KMS-11 (cell line): Measurements from ENCODE around the gene MBL2.

Source experiments
- H2AFZ ChIP-seq: fragments of 200-600 bp; sonication (generic); 2 replicates; pipeline ENCODE4 v1.6.1; 2016; ENCODE audit warnings: antibody characterized with exemption, mixed run types, low read depth
- H3K27ac ChIP-seq: fragments of 200-600 bp; sonication (generic); 2 replicates; pipeline ENCODE4 v1.6.1; 2016; ENCODE audit warnings: mild to moderate bottlenecking, mixed run types
- H3K27me3 ChIP-seq: fragments of 200-600 bp; sonication (generic); 2 replicates; pipeline ENCODE4 v1.6.1; 2017; ENCODE audit warnings: mild to moderate bottlenecking, low read depth, mixed run types, moderate library complexity; ENCODE audit not compliant: insufficient read depth
- H3K36me3 ChIP-seq: fragments of 200-600 bp; sonication (generic); 2 replicates; pipeline ENCODE4 v1.6.1; 2017; ENCODE audit warnings: mild to moderate bottlenecking, mixed run types; ENCODE audit not compliant: insufficient read depth
- H3K4me1 ChIP-seq: fragments of 200-600 bp; sonication (generic); 2 replicates; pipeline ENCODE4 v1.6.1; 2016; ENCODE audit warnings: mild to moderate bottlenecking, low read depth, mixed run types; ENCODE audit not compliant: poor library complexity, severe bottlenecking
- H3K4me2 ChIP-seq: fragments of 200-600 bp; sonication (generic); 2 replicates; pipeline ENCODE4 v1.7.0; 2016; ENCODE audit warnings: mild to moderate bottlenecking, mixed run types
- H3K4me3 ChIP-seq: fragments of 200-600 bp; sonication (generic); IDR thresholded peaks from 2 replicates; pipeline ENCODE4 v1.6.1; 2017; ENCODE audit warnings: low read depth, low read length, mixed read lengths; ENCODE audit not compliant: insufficient read depth
- H3K79me2 ChIP-seq: fragments of 200-600 bp; sonication (generic); 2 replicates; pipeline ENCODE4 v1.6.1; 2016; ENCODE audit warnings: low read depth, mixed run types; ENCODE audit not compliant: insufficient read depth
- H3K9ac ChIP-seq: fragments of 200-600 bp; sonication (generic); 2 replicates; pipeline ENCODE4 v1.6.1; 2016; ENCODE audit warnings: mild to moderate bottlenecking, mixed run types
- H4K20me1 ChIP-seq: fragments of 200-600 bp; sonication (generic); 2 replicates; pipeline ENCODE4 v1.6.1; 2016; ENCODE audit warnings: mild to moderate bottlenecking, mixed run types; ENCODE audit not compliant: insufficient read depth
- TF ChIP-seq, protein P1 (sequence below): fragments of 200-600 bp; sonication (generic); conservative IDR thresholded peaks from 2 replicates; pipeline ENCODE4 v1.6.1; 2017; ENCODE audit warnings: low read depth, mild to moderate bottlenecking, antibody characterized with exemption, low read length, moderate library complexity, mixed read lengths

MBL2 gene

DNA sequence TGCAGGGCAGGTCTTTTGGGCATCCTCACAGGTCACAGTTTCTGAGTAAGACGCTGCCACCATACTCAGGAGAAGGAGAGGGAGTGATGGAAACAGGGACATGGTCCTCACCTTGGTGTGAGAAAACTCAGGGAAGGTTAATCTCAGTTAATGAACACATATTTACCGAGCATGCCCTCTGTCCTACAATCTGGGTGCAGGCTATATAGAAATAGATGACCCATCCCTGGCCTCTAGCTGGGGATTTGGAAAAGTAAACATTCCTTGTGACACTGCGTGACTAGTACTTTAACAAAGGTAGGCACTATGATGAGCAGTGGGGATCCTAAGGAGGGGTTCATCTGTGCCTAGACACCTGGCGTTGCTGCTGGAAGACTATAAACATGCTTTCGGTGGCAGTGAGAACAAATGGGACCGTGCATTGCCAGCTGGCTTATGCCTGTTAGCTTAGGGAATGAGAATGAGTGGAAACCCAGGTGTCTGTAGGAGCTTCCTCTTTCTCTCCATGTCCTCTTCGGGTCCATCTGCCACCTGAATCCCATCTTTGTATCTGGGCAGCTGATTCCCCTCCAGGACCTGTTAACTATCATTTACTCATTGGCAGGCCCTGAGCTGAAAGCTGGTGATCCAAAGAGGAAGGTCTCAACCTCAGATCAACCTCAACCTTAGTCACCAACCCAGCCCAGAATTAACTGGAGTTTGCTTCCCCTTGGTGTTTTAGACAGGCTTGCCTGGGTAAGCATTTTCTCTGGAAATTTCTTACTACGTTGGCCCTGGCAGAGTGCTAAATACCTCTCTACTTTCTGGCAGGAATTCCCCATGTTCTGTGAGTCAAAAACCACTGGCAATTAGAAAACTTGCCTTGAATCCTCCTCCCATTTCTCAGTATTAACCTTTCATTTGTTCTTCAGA, 794 bp downstream of the MBL2 start:
- H3K27ac ChIP-seq, result no peak overlapping the region

DNA sequence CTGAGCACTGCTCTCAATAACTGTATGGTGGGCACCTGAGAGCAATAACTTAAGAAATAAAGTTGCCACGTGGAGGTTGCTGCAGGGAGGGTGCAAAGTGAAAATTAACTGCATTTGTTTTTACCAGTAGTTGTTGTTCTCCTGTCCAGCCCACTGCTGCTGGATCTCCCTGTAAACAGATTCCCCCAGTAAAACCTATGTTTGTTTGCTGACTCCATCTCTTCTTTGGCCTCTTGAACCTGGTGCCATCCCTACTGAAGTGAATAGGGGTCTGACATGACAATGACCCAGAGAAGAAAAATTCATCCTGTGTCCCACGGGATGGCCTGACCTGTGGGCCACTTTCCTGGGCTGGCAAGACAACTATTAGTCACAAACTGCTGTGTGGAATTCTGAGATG, 1.7 kb downstream of the MBL2 start:
- peaks cover 17% of the 10 kb centered on the region for H3K4me1 ChIP-seq
- no peak overlapping the region for H2AFZ ChIP-seq
- TF ChIP-seq, protein P1, sequence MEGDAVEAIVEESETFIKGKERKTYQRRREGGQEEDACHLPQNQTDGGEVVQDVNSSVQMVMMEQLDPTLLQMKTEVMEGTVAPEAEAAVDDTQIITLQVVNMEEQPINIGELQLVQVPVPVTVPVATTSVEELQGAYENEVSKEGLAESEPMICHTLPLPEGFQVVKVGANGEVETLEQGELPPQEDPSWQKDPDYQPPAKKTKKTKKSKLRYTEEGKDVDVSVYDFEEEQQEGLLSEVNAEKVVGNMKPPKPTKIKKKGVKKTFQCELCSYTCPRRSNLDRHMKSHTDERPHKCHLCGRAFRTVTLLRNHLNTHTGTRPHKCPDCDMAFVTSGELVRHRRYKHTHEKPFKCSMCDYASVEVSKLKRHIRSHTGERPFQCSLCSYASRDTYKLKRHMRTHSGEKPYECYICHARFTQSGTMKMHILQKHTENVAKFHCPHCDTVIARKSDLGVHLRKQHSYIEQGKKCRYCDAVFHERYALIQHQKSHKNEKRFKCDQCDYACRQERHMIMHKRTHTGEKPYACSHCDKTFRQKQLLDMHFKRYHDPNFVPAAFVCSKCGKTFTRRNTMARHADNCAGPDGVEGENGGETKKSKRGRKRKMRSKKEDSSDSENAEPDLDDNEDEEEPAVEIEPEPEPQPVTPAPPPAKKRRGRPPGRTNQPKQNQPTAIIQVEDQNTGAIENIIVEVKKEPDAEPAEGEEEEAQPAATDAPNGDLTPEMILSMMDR, result no peak
- no peak overlapping the region for H3K4me2 ChIP-seq
- no peak overlapping the region for H3K4me3 ChIP-seq
- no peaks in the 10 kb centered on the region for H3K79me2 ChIP-seq
- no peak overlapping the region for H3K9ac ChIP-seq
- no peaks in the 10 kb centered on the region for H4K20me1 ChIP-seq
- no peak overlapping the region for H3K27ac ChIP-seq
- no peaks in the 10 kb centered on the region for H3K36me3 ChIP-seq
- H3K27me3 ChIP-seq, result no peaks in the 10 kb centered on the region

More for the DNA sequence above, 794 bp downstream of the MBL2 start:
- no peak overlapping the region for H3K9ac ChIP-seq
- H3K4me2 ChIP-seq, result no peak overlapping the region
- peaks cover 17% of the 10 kb centered on the region for H3K4me1 ChIP-seq
- no peaks in the 10 kb centered on the region for H3K36me3 ChIP-seq
- TF ChIP-seq, protein P1, result no peak
- H3K4me3 ChIP-seq, result no peak overlapping the region
- H4K20me1 ChIP-seq, result no peaks in the 10 kb centered on the region
- no peaks in the 10 kb centered on the region for H3K27me3 ChIP-seq
- no peak overlapping the region for H2AFZ ChIP-seq
- no peaks in the 10 kb centered on the region for H3K79me2 ChIP-seq

DNA sequence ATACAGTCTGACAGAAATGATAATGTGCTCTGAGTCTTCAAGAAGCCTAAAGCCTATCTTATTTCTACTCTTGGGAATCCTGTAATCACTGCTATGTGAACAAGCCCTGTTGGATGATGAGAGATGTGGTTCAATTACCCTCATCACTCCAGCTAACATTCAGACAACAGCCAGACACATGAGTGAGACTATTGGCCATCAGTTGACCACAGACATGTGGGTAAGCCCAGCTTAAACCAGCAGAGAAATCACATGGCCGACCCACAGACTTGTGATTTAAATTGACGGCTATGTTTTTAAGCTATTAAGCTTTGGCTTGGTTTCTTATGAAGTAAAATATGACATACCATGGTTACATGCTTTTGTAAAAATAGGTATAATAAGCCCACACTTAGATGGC, 2.6 kb downstream of the MBL2 start:
- Histone ChIP-seq H3K4me2 (no peak overlapping the region), H3K27me3 (no peaks in the 10 kb centered on the region), H3K79me2 (no peaks in the 10 kb centered on the region), H3K9ac (no peak overlapping the region), H3K4me3 (no peak overlapping the region), H4K20me1 (no peaks in the 10 kb centered on the region), H3K4me1 (peaks cover 17% of the 10 kb centered on the region), H3K36me3 (no peaks in the 10 kb centered on the region), H3K27ac (no peak overlapping the region), H2AFZ (no peak overlapping the region)
- TF ChIP-seq, protein P1, result no peak

DNA sequence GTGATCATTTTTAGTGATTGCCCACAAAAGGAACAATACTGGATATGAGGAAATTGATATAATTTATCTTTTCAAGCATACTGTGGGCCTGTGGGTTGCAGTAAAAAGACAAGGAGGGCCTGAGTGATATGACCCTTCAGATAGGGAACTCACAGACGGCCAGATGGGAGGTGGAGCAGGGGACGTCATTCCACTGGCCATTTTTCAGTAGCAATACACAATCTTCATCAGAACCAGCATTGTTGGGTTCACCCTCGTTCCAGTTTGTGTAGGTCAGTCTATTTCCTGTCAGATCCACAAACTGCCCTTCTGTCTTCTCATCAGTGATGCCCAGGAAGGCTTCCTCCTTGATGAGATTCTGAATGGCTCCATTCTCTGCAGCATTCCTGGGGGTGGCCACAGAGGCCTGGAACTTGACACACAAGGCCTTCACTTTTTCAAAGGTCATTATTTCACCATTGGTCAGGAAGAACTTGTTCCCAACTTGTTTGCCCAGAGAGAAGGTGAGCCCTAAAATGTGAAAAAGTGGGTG, 4.5 kb downstream of the MBL2 start:
- Histone ChIP-seq H3K36me3 (no peaks in the 10 kb centered on the region; the same call in 1 of the 2 replicates), H3K27ac (no peak overlapping the region), H3K4me3 (no peak overlapping the region), H3K4me1 (peaks cover 10% of the 10 kb centered on the region), H4K20me1 (no peaks in the 10 kb centered on the region), H3K9ac (no peak overlapping the region), H3K79me2 (no peaks in the 10 kb centered on the region), H3K27me3 (no peaks in the 10 kb centered on the region), H2AFZ (no peak overlapping the region), H3K4me2 (no peak overlapping the region)
- TF ChIP-seq, protein P1, result no peak
